ENCODE measurements around the gene APLNR.

APLNR gene

DNA sequence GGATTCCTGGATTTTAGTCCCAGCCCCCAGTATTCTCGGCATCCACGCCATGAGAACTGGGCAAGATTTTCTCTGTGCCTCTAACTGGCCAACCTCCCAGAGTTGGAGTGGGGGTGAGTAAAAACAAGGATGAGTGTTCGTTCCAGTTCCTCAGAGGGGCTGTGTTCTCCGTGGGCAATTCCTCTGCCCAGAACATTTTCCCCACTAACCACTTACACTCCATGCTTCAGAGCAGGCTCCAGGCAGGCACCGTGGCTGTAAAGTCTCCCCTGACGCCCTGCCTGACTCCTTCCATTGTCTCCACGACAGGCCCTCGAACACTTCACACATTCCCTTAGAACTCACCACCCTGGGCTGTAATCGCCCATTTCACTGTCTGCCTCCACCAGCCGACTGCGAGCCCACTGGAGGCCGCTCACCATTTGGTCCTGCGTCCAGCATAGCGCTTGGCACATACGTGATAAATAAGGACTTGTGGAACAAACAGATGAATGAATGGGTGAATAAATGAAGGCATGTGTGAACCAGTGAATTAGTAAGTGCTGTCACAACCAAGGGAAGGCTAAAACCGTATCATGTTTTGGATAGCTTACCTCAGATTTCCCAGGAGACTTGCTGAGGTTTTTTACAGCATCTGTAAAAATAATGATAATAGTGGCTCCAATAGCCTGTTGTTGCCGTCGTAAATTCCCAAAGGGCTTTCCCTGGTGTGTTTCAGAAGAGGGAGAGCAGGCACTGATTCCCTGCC lies 6.1 kb downstream of the APLNR start:
- TF ChIP-seq, protein P1, sequence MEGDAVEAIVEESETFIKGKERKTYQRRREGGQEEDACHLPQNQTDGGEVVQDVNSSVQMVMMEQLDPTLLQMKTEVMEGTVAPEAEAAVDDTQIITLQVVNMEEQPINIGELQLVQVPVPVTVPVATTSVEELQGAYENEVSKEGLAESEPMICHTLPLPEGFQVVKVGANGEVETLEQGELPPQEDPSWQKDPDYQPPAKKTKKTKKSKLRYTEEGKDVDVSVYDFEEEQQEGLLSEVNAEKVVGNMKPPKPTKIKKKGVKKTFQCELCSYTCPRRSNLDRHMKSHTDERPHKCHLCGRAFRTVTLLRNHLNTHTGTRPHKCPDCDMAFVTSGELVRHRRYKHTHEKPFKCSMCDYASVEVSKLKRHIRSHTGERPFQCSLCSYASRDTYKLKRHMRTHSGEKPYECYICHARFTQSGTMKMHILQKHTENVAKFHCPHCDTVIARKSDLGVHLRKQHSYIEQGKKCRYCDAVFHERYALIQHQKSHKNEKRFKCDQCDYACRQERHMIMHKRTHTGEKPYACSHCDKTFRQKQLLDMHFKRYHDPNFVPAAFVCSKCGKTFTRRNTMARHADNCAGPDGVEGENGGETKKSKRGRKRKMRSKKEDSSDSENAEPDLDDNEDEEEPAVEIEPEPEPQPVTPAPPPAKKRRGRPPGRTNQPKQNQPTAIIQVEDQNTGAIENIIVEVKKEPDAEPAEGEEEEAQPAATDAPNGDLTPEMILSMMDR (IDR thresholded peaks at IDR 0.05; ENCODE audit: low read length, missing control alignments), result no peak
- DNase-seq (ENCODE audit: low read depth), result no peak
- no peak overlapping the region for H3K4me3 ChIP-seq (replicated peaks; ENCODE audit: low read depth, low read length)

DNA sequence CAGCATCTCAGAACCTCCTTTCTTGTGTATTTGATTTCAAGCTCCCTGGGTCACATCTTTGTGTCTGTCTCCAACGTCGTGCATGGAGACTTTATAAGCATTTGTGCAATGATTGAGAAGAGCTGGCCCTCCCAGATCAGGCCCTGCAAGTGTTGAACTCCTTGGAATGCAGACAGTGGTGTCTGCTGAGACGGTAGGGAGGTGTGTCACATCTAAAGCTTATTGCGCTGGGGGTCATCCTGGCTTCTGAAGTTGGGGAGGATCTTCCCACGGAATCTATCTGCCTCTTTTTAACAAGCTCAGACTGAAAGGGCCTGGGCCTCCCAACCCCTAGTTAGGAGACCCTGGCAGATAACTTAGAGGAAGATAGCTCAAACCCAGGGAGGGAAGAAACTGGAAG lies 6.7 kb downstream of the APLNR start:
- TF ChIP-seq, protein P1 (IDR thresholded peaks at IDR 0.05; ENCODE audit: low read length, missing control alignments), result no peak
- no peak for DNase-seq (ENCODE audit: low read depth)
- no peak overlapping the region for H3K4me3 ChIP-seq (replicated peaks; ENCODE audit: low read depth, low read length)

DNA sequence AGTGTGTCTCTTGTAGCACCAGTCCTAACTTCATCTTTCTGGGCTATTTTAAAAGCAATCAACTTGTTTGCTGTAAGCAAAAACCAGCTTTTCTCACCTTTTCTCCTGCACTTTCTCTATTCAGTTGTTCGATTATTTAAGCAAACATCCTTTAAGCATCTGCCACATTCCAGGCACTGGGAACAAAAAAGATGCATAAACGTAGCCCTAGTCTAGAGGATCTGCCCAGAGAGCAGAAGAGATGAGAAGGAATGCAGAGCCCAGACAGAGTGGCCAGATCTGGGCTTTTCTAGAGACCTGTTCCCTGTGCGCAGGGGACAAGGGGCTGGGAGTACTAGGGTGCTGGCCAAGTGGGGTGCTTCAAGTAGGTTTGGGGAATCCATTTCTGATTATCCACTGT lies 8.4 kb downstream of the APLNR start:
- no peak for DNase-seq (ENCODE audit: low read depth)
- no peak overlapping the region for H3K4me3 ChIP-seq (replicated peaks; ENCODE audit: low read depth, low read length)
- TF ChIP-seq, protein P1 (IDR thresholded peaks at IDR 0.05; ENCODE audit: low read length, missing control alignments), result no peak

DNA sequence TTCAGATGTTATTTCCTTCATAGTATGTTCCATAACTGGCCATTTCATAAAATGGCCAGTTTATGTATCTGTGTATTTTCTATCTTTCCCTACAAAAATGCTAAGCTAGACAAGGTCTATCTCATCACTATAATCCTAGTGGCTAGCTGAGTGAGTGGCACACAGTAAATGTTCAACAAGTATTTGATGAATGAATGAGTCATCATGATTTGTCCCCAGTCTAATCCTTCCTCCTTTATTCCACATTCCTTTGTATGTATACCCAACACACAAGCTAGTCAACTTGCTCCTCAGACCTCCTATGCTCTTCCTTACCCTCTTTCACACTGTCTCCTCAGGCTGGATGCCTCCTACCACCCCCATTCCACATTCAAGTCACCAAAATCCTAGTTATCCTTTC lies 12.5 kb downstream of the APLNR start:
- TF ChIP-seq, protein P1 (IDR thresholded peaks at IDR 0.05; ENCODE audit: low read length, missing control alignments), result no peak
- DNase-seq (ENCODE audit: low read depth), result peak; percentile 22
- H3K4me3 ChIP-seq (replicated peaks; ENCODE audit: low read depth, low read length), result no peak overlapping the region

DNA sequence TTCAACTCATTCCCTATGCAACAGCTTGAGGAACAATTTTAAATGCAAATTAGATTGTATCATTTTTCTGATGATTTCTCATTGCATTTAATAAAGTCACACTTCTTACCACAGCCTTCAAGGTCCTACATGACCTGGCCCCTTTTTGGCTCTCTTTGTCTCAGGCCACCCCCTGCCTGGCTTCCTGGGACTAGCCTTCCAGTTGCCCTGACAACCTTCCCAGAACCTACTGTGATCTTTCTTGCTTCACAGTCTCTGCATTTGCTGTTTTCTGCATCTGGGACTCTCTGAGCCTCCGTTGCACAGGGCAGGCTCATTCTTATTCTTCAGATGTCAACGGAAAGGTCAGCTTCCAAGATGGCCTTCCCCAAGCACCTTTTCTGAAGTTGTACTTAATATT lies 12.9 kb downstream of the APLNR start:
- TF ChIP-seq, protein P1 (IDR thresholded peaks at IDR 0.05; ENCODE audit: low read length, missing control alignments), result no peak
- no peak for DNase-seq (ENCODE audit: low read depth)
- H3K4me3 ChIP-seq (replicated peaks; ENCODE audit: low read depth, low read length), result no peak overlapping the region

DNA sequence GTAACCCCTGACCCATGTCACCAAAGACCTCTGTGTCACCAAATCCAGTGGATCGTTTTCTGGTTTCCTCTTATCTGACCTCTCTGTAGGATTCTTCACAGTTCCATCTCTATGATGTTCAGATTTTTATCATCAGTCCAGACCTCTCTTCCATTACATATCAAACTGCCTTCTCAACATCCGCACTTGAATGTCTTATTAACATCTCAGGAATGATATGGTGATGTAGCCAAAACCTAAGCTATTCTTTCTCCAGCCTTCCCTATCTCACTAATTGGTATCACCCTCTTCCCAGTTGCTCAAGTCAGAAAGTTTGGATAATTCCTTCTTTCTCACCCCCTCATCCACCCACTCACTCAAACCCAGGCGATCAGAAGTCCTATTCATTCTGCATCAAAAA lies 13.4 kb downstream of the APLNR start:
- no peak overlapping the region for H3K4me3 ChIP-seq (replicated peaks; ENCODE audit: low read depth, low read length)
- no peak for DNase-seq (ENCODE audit: low read depth)
- TF ChIP-seq, protein P1 (IDR thresholded peaks at IDR 0.05; ENCODE audit: low read length, missing control alignments), result no peak

DNA sequence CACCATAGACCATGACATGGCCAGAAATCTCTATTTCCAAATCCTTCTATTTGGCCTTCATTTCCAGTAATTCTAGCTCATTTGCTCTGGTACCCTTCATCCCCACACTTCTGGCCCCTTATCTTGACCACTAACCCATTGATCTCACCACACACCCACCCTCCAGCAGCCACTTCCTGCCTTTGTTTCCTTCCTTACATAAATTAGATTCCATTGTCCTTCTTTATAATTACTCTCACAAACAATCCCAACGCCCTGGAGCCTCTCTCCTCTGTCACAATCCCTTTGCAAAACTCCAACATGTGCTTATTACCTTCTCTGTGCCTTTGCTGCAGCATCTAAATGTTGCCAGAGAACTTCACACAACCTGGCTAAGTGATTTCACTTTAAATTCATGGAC lies 14.8 kb downstream of the APLNR start:
- peak; percentile 15 for DNase-seq (ENCODE audit: low read depth)
- TF ChIP-seq, protein P1 (IDR thresholded peaks at IDR 0.05; ENCODE audit: low read length, missing control alignments), result no peak
- H3K4me3 ChIP-seq (replicated peaks; ENCODE audit: low read depth, low read length), result no peak overlapping the region
